Measurements from ENCODE around the gene NIPAL3.

The NIPAL3 gene

GRCh38 chr1:24415334-24415909 is at the start of gene NIPAL3:
TSS of gene NIPAL3 (plus strand) at chr1:24415802. CDS start at chr1:24419548, 3,746 bp downstream.
- H3K4me3 Mint-ChIP-seq = peak within 1 kb of the TSS; percentile 91 to 93
- H3K9me3 Mint-ChIP-seq = no peaks in the 10 kb centered on the region
- peaks cover 34 to 64% of the 10 kb centered on the region in 2 donors for H3K4me1 Mint-ChIP-seq
- ATAC-seq (replicated peaks) (peak; percentile 94 to 96), DNase-seq (peak; percentile 97)
- peaks cover 8% of the 10 kb centered on the region in 2 donors for H3K36me3 Mint-ChIP-seq
- H3K27me3 Mint-ChIP-seq = no peaks in the 10 kb centered on the region
- H3K27ac Mint-ChIP-seq = peak within 1 kb of the TSS; percentile 93

DNA sequence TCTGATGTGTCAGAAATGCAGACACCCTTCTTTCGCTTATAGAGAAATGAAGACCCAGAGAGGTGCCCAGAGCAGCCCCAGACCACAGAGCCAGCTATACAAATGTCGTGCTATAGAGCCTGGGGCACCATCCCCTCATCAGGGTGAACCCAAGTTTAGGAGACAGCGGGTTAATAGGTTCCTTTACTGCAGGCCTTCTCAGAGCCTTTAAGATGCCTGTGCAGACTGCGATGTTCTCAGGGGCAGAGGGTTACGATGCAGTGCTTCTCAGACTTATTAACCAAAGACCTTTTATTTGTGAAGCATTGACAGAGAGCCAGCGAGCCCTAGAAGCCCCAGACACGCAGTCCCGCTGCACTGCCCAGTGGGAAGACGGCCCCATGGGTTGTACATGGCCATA is 48.9 kb upstream of the NIPAL3 start:
- H3K4me1 Mint-ChIP-seq = peaks cover 0 to 4% of the 10 kb centered on the region in 2 donors
- ATAC-seq (replicated peaks) = no peak
- peaks cover 0 to 4% of the 10 kb centered on the region in 2 donors for H3K36me3 Mint-ChIP-seq
- no peak for DNase-seq
- no peaks in the 10 kb centered on the region for H3K9me3 Mint-ChIP-seq
- no peak overlapping the region for H3K4me3 Mint-ChIP-seq
- H3K27ac Mint-ChIP-seq = no peak overlapping the region
- H3K27me3 Mint-ChIP-seq = no peaks in the 10 kb centered on the region

DNA sequence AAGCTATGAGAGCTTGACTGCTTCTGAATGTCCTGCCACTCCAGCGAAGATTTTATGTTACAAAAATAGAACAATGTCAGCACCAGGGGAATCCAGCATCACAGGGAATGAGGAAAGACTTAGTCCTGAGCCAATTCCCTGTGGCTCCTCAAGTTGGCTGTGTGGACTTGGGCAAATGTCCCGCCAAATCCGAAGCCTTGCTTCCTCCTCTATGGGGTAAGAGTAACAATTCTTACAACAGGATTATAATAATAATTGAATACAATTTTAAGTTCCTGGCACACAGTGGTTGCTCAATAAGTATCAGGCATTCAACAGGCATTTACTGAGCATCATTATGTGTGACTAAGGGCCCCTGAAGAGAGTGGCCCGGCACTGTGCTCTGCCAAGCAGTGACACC is 46.4 kb upstream of the NIPAL3 start:
- DNase-seq = no peak

GRCh38 chr1:24369801-24370200 is 45.8 kb upstream of the NIPAL3 start:
- no peaks in the 10 kb centered on the region for H3K9me3 Mint-ChIP-seq
- no peak overlapping the region for H3K27ac Mint-ChIP-seq

More for the DNA sequence above, 46.4 kb upstream of the NIPAL3 start:
- no peak overlapping the region for H3K4me3 Mint-ChIP-seq
- H3K27ac Mint-ChIP-seq = no peak overlapping the region
- no peaks in the 10 kb centered on the region for H3K27me3 Mint-ChIP-seq
- peaks cover 20 to 22% of the 10 kb centered on the region in 2 donors for H3K4me1 Mint-ChIP-seq
- peaks cover 0 to 4% of the 10 kb centered on the region in 2 donors for H3K36me3 Mint-ChIP-seq
- ATAC-seq (replicated peaks) = no peak
- no peaks in the 10 kb centered on the region for H3K9me3 Mint-ChIP-seq

DNA sequence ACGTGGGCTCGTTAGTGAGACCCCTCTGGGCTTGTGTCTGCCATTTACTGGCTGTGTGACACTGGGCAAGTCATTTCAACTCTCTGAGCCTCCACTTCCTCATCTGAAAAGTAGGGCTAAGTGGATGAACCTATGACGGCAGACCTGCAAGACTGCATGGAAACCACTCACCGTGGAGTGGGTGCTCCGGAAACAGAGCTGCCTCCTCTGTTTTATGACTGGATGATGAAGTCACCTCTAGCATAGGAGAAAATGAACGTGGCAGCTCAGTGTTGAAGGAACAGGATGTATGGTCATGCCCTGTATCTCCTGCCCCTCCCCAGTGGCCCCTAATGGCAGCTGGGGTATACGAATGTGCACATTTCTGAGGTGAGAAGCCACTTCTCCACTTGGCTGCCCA is 42.6 kb upstream of the NIPAL3 start:
- Mint-ChIP-seq H3K27me3 (no peaks in the 10 kb centered on the region), H3K4me1 (peaks cover 17 to 27% of the 10 kb centered on the region in 2 donors), H3K4me3 (no peak overlapping the region), H3K27ac (peak overlapping the region; percentile 87), H3K9me3 (no peaks in the 10 kb centered on the region), H3K36me3 (peaks cover 0 to 4% of the 10 kb centered on the region in 2 donors)
- ATAC-seq (replicated peaks) = peak; percentile 96 to 97
- peak; percentile 47 for DNase-seq

More at GRCh38 chr1:24369801-24370200, 45.8 kb upstream of the NIPAL3 start:
- DNase-seq (no peak), ATAC-seq (replicated peaks) (no peak)
- H3K4me3 Mint-ChIP-seq = no peak overlapping the region
- peaks cover 0 to 4% of the 10 kb centered on the region in 2 donors for H3K36me3 Mint-ChIP-seq
- H3K27me3 Mint-ChIP-seq = no peaks in the 10 kb centered on the region
- peaks cover 20 to 26% of the 10 kb centered on the region in 2 donors for H3K4me1 Mint-ChIP-seq

- H3K4me1 Mint-ChIP-seq = peaks cover 17 to 27% of the 10 kb centered on the region in 2 donors
- H3K36me3 Mint-ChIP-seq = peaks cover 0 to 4% of the 10 kb centered on the region in 2 donors
- ATAC-seq (replicated peaks) (no peak), DNase-seq (no peak)
- H3K27me3 Mint-ChIP-seq = no peaks in the 10 kb centered on the region
- H3K9me3 Mint-ChIP-seq = no peaks in the 10 kb centered on the region
- H3K27ac Mint-ChIP-seq = peak overlapping the region; percentile 87
- H3K4me3 Mint-ChIP-seq = no peak overlapping the region
These were observed 41.9 kb upstream of the NIPAL3 start for GRCh38 chr1:24373710-24374109.

GRCh38 chr1:24374891-24375786 is 40.5 kb upstream of the NIPAL3 start:
- ATAC-seq (replicated peaks) (no peak), DNase-seq (no peak)
- H3K4me1 Mint-ChIP-seq = peaks cover 17 to 27% of the 10 kb centered on the region in 2 donors
- H3K36me3 Mint-ChIP-seq = peaks cover 2 to 7% of the 10 kb centered on the region in 2 donors
- H3K27ac Mint-ChIP-seq = peak overlapping the region; percentile 69
- no peaks in the 10 kb centered on the region for H3K9me3 Mint-ChIP-seq
- no peak overlapping the region for H3K4me3 Mint-ChIP-seq
- H3K27me3 Mint-ChIP-seq = no peaks in the 10 kb centered on the region

DNA sequence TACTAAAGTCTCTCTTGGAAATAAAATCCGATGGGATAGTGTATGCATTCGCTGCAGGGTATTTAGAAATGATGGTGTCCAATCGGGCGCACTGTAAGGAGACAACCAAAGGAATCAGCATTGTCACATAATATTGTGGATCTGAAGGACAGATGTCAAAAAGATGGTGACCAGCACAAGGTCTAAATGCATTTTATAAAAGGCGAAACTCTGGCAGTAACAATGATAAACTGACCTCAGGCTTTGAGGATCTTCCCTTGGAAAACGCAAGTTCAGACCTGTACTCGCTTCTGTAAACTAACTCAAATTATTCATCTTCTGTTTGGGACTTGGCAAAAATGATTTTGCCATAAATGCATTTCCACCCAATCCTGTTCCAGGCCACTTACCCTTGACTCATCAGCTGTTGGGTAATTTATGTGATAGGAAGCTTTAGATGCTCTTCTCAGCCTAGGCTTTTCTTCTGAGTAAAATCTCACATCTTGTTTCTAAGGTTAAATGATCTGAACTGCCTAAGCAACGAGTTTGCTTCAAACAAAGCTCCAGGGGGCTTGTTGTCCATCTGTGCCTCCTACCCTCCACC is 35.8 kb upstream of the NIPAL3 start:
- no peak for DNase-seq
- Mint-ChIP-seq H3K27me3 (no peaks in the 10 kb centered on the region), H3K4me1 (peaks cover 5 to 11% of the 10 kb centered on the region in 2 donors), H3K4me3 (no peak overlapping the region), H3K9me3 (no peaks in the 10 kb centered on the region), H3K36me3 (peaks cover 7 to 8% of the 10 kb centered on the region in 2 donors), H3K27ac (no peak overlapping the region)
- ATAC-seq (replicated peaks) = no peak

DNA sequence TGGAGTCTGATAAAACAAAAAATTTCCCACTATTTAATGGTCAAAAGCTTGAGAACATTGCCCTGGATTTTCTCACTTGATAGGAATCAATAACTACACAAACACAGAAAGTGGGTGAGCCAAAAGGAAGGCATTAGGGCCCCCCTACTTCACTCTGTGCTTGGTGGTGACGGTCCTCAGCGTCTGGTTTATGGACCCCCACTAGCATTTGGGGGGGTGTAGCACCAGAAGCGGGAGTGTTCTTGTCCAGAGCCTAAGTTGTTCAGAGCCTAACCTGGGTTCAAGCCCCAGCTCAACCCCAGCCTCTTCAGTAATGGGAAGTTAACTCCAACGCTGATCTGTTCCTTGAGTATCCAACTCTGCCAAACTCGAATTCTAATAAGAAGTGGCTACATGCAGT is 35.1 kb upstream of the NIPAL3 start:
- Mint-ChIP-seq H3K4me1 (peaks cover 10 to 17% of the 10 kb centered on the region in 2 donors), H3K9me3 (no peaks in the 10 kb centered on the region), H3K27me3 (no peaks in the 10 kb centered on the region), H3K36me3 (peaks cover 7 to 10% of the 10 kb centered on the region in 2 donors), H3K4me3 (no peak overlapping the region), H3K27ac (no peak overlapping the region)
- DNase-seq = no peak
- ATAC-seq (replicated peaks) = no peak

DNA sequence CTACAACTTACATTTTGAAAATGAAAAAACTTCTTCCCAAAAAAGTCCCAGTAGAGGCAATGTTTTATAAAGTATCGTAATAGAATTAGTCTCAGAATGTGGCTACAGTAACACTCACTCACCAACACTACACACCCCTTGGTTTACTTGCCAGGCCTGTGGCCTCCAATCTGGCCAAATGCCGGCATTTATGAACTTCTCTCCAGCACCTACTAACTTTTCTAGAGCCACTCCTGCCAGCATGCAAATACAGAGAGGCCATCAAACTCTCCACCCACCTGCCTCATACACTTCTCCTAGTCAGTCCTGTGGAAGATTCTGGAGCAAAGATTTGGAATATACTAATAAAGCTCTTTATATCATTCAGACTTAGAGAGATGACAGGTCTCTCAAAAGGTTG is 34.3 kb upstream of the NIPAL3 start:
- ATAC-seq (replicated peaks) (no peak), DNase-seq (no peak)
- Mint-ChIP-seq H3K27me3 (no peaks in the 10 kb centered on the region), H3K4me1 (peaks cover 13 to 22% of the 10 kb centered on the region in 2 donors), H3K4me3 (no peak overlapping the region), H3K27ac (no peak overlapping the region), H3K9me3 (no peaks in the 10 kb centered on the region), H3K36me3 (peaks cover 7 to 10% of the 10 kb centered on the region in 2 donors)

DNA sequence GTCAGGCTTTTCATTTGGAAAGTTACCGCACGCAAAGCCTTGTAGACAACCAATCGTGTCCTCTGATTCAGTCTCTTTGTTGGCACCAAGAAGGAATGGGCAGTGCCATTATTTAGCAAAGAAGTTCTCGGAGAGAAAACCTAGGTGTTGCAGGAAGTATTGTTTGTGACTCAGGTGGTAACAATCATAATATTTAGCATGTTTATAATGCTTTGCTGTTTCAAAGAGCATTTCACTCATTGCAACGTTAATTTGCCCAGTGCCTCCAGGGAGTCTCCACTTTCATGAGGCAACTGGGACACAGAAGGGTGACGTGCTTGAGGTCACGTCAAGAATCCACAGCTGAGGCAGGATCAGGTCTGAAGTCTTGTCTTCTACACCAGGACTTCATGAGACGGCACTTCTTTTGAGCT is 33.4 kb upstream of the NIPAL3 start:
- ATAC-seq (replicated peaks) (no peak), DNase-seq (no peak)

DNA sequence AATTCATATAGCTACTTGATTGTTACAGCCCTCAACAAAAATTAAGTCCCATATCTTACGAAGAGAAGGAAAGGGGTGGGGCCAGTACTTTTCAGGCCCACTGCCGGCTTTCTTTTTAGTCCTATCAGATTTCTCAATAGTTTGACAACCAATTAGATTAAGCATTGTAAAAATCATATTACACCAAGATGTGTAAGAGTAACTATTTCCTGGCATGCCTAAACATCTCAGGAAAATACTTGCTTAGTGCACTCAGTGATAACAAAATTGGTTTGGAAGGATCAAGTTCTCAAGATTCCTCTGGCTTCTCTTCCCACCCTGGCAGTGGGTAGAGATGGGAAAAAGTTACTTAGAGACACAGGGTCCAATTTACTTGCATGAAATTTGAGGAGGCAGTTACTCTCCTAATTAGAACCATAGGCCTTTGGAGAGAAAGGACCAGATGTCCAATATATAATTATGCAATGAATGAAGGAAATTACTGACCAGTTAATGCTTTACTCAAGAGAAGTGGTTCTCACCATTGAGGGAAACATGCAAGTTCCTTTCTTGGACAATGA is 32.1 kb upstream of the NIPAL3 start:
- ATAC-seq (replicated peaks) (no peak), DNase-seq (no peak)
- peaks cover 15 to 28% of the 10 kb centered on the region in 2 donors for H3K4me1 Mint-ChIP-seq
- no peak overlapping the region for H3K4me3 Mint-ChIP-seq
- H3K36me3 Mint-ChIP-seq = peaks cover 3 to 12% of the 10 kb centered on the region in 2 donors
- H3K27me3 Mint-ChIP-seq = no peaks in the 10 kb centered on the region
- H3K9me3 Mint-ChIP-seq = no peaks in the 10 kb centered on the region
- no peak overlapping the region for H3K27ac Mint-ChIP-seq

More for the DNA sequence above, 33.4 kb upstream of the NIPAL3 start:
- no peaks in the 10 kb centered on the region for H3K27me3 Mint-ChIP-seq
- H3K9me3 Mint-ChIP-seq = no peaks in the 10 kb centered on the region
- H3K4me1 Mint-ChIP-seq = peaks cover 15 to 28% of the 10 kb centered on the region in 2 donors
- H3K36me3 Mint-ChIP-seq = peaks cover 7 to 12% of the 10 kb centered on the region in 2 donors
- H3K27ac Mint-ChIP-seq = no peak overlapping the region
- H3K4me3 Mint-ChIP-seq = no peak overlapping the region

GRCh38 chr1:24384251-24385090 is 31.1 kb upstream of the NIPAL3 start:
- Mint-ChIP-seq H3K4me3 (peak overlapping the region in 1 of 2 donors; percentile 11), H3K27me3 (no peaks in the 10 kb centered on the region), H3K4me1 (peaks cover 15 to 28% of the 10 kb centered on the region in 2 donors), H3K27ac (peak overlapping the region; percentile 14), H3K36me3 (peaks cover 0 to 10% of the 10 kb centered on the region in 2 donors), H3K9me3 (no peaks in the 10 kb centered on the region)
- no peak for DNase-seq
- peak; percentile 73 to 78 for ATAC-seq (replicated peaks)

All from stimulated activated naive B cell treated with anti-CD40 and anti-IgM and Interleukin-4, amounts not matched to agents 10 μg/mL and 1 μg/mL and 100 μg/mL, for 72 hours (primary cell).